PFSK-1 (cell line): ENCODE data around the gene PTPRM.

ENCODE experiments used
- POLR2AphosphoS5 ChIP-seq: IDR thresholded peaks from 2 replicates; pipeline ENCODE4 v1.6.1; 2012; ENCODE audit warnings: low read depth, mild to moderate bottlenecking, control low read depth, low read length, moderate library complexity
- SIN3A ChIP-seq: IDR thresholded peaks from 2 replicates; pipeline ENCODE4 v1.6.1; 2012; ENCODE audit warnings: mild to moderate bottlenecking, low read length, moderate library complexity, borderline replicate concordance; ENCODE audit not compliant: insufficient read depth
- TAF1 ChIP-seq: IDR thresholded peaks from 2 replicates; pipeline ENCODE4 v1.6.1; 2012; ENCODE audit warnings: low read length, control low read depth, borderline replicate concordance; ENCODE audit not compliant: insufficient read depth
- TF ChIP-seq, protein P1 (sequence below), 2 experiments: IDR thresholded peaks; 2 replicates each; pipeline versions ENCODE4 v1.6.1 to v1.8.0; 2011 to 2012; ENCODE audit warnings: low read depth in 2 of 2, low read length in 2 of 2, control low read depth in 1 of 2, inconsistent platforms in 1 of 2, mild to moderate bottlenecking in 1 of 2, moderate library complexity in 1 of 2; ENCODE audit not compliant: insufficient read depth in 1 of 2

DNA sequence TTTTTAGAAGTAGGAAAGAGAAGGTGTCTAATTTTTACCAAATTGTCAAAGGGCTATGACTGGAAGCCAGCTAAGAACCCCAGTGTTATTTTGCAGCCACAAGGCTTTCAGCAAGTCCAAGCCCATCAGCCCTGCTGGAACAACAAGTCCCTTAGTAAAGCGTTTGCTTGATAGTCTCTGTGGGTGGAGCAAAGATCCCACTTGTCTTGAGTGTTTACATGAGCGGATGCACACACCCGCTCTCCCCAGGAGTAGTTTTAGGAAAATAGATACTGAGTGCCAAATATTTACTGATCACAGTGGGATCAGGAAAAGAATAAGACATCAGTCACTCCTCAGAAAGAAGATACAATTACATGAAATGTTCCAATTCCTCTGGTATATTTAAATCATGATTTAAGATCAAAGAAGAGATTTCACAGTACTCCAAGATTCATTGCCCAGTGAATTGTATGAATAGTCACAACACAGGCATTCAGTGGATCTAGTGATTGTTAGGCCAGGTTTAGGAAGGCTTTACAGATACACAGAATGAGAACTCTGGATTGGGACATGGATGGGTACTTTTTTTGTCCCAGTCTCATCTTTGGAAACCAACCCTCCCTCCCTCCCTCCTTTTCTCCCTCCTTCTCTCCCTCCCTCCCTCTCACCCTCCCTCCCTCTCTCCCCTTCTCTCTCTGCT, 514.9 kb downstream of the PTPRM start:
- no peak for TF ChIP-seq POLR2AphosphoS5
- TF ChIP-seq SIN3A = no peak
- no peak for TF ChIP-seq TAF1
- TF ChIP-seq, protein P1, sequence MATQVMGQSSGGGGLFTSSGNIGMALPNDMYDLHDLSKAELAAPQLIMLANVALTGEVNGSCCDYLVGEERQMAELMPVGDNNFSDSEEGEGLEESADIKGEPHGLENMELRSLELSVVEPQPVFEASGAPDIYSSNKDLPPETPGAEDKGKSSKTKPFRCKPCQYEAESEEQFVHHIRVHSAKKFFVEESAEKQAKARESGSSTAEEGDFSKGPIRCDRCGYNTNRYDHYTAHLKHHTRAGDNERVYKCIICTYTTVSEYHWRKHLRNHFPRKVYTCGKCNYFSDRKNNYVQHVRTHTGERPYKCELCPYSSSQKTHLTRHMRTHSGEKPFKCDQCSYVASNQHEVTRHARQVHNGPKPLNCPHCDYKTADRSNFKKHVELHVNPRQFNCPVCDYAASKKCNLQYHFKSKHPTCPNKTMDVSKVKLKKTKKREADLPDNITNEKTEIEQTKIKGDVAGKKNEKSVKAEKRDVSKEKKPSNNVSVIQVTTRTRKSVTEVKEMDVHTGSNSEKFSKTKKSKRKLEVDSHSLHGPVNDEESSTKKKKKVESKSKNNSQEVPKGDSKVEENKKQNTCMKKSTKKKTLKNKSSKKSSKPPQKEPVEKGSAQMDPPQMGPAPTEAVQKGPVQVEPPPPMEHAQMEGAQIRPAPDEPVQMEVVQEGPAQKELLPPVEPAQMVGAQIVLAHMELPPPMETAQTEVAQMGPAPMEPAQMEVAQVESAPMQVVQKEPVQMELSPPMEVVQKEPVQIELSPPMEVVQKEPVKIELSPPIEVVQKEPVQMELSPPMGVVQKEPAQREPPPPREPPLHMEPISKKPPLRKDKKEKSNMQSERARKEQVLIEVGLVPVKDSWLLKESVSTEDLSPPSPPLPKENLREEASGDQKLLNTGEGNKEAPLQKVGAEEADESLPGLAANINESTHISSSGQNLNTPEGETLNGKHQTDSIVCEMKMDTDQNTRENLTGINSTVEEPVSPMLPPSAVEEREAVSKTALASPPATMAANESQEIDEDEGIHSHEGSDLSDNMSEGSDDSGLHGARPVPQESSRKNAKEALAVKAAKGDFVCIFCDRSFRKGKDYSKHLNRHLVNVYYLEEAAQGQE (IDR thresholded peaks at IDR 0.05; ENCODE audit: insufficient read depth in 1 of 2, low read depth in 2 of 2, low read length in 2 of 2) = no peak
